Measurements from ENCODE around the gene TSEN15.

Gene TSEN15

GRCh38 chr1:184051485-184052193 is at the start of gene TSEN15:
Gene TSEN15, plus strand, starts transcription at chr1:184051730. Its CDS starts 26 bp downstream, at chr1:184051756.
- Histone ChIP-seq H3K4me1 (ENCODE audit: low read length) (peaks cover 28% of the 10 kb centered on the region), H3K9ac (ENCODE audit: low read length) (peak within 1 kb of the TSS; percentile 86), H3K27me3 (replicated peaks; ENCODE audit: insufficient read depth, low read length) (no peaks in the 10 kb centered on the region), H3K79me2 (ENCODE audit: low read length) (peaks cover 44% of the 10 kb centered on the region), H3K4me2 (ENCODE audit: low read depth, low read length) (peak within 1 kb of the TSS; percentile 81), H2AFZ (ENCODE audit: low read length) (peak within 1 kb of the TSS; percentile 87), H3K4me3 (ENCODE audit: low read length) (peak within 1 kb of the TSS; percentile 81), H4K20me1 (ENCODE audit: insufficient read depth, low read length) (no peaks in the 10 kb centered on the region), H3F3A (ENCODE audit: insufficient read depth, low read length) (peaks cover 22% of the 10 kb centered on the region), H3K9me3 (replicated peaks; ENCODE audit: insufficient read depth, low read length) (no peaks in the 10 kb centered on the region), H3K9me2 (replicated peaks; ENCODE audit: insufficient read depth, low read length) (no peaks in the 10 kb centered on the region), H3K36me3 (replicated peaks; ENCODE audit: insufficient read depth, low read length) (no peaks in the 10 kb centered on the region), H3K27ac (ENCODE audit: low read length) (peak within 1 kb of the TSS; percentile 87)
- no peak for TF ChIP-seq EZH2phosphoT487 (IDR thresholded peaks at IDR 0.05; ENCODE audit: low read length)
- no peak for TF ChIP-seq EZH2 (optimal IDR thresholded peaks at IDR 0.05; ENCODE audit: low read depth, low read length)
- TF ChIP-seq CTCF (IDR thresholded peaks at IDR 0.05; ENCODE audit: low read length), result no peak
- DNase-seq, result peak; percentile 97

GRCh38 chr1:184002071-184002470 is 49.5 kb upstream of the TSEN15 start:
- H4K20me1 ChIP-seq (ENCODE audit: insufficient read depth, low read length), result no peaks in the 10 kb centered on the region
- no peaks in the 10 kb centered on the region for H3K79me2 ChIP-seq (ENCODE audit: low read length)
- H3K9me2 ChIP-seq (replicated peaks; ENCODE audit: insufficient read depth, low read length), result no peaks in the 10 kb centered on the region
- no peak overlapping the region for H3K9ac ChIP-seq (ENCODE audit: low read length)
- H3F3A ChIP-seq (ENCODE audit: insufficient read depth, low read length), result no peaks in the 10 kb centered on the region
- no peak overlapping the region for H3K4me2 ChIP-seq (ENCODE audit: low read depth, low read length)
- no peak overlapping the region for H3K27ac ChIP-seq (ENCODE audit: low read length)
- H3K4me3 ChIP-seq (ENCODE audit: low read length), result no peak overlapping the region
- no peak for DNase-seq
- H3K36me3 ChIP-seq (replicated peaks; ENCODE audit: insufficient read depth, low read length), result no peaks in the 10 kb centered on the region
- no peaks in the 10 kb centered on the region for H3K9me3 ChIP-seq (replicated peaks; ENCODE audit: insufficient read depth, low read length)
- H2AFZ ChIP-seq (ENCODE audit: low read length), result no peak overlapping the region
- no peak for TF ChIP-seq CTCF (IDR thresholded peaks at IDR 0.05; ENCODE audit: low read length)
- no peak for TF ChIP-seq EZH2phosphoT487 (IDR thresholded peaks at IDR 0.05; ENCODE audit: low read length)
- no peak for TF ChIP-seq EZH2 (optimal IDR thresholded peaks at IDR 0.05; ENCODE audit: low read depth, low read length)
- H3K27me3 ChIP-seq (replicated peaks; ENCODE audit: insufficient read depth, low read length), result no peaks in the 10 kb centered on the region
- H3K4me1 ChIP-seq (ENCODE audit: low read length), result no peaks in the 10 kb centered on the region

DNA sequence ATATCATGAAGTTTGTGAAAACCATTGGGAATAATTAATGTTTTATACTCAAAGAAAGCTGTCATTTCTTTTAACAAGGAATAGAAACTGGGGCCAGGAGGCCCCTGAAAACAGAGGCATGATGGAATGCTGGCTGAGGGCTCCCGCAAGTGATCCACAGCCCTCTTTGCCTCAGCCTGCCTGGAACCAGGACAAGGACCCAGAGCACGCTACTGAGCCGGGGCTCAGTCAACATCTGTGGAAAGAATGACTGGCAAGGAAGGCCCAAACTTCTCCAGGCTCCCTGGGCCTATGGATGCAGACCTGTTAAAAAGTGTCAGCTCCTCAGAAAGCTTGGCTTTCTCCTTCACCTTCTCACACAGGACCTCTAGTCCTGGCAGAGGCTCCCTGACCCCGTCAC is 46.6 kb upstream of the TSEN15 start:
- Histone ChIP-seq H3K9me3 (replicated peaks; ENCODE audit: insufficient read depth, low read length) (no peaks in the 10 kb centered on the region), H3K36me3 (replicated peaks; ENCODE audit: insufficient read depth, low read length) (no peaks in the 10 kb centered on the region), H3K27me3 (replicated peaks; ENCODE audit: insufficient read depth, low read length) (no peaks in the 10 kb centered on the region), H3K4me3 (ENCODE audit: low read length) (no peak overlapping the region), H3K4me1 (ENCODE audit: low read length) (no peaks in the 10 kb centered on the region), H3K9ac (ENCODE audit: low read length) (no peak overlapping the region), H2AFZ (ENCODE audit: low read length) (no peak overlapping the region), H3K27ac (ENCODE audit: low read length) (no peak overlapping the region), H3F3A (ENCODE audit: insufficient read depth, low read length) (no peaks in the 10 kb centered on the region), H3K79me2 (ENCODE audit: low read length) (no peaks in the 10 kb centered on the region), H4K20me1 (ENCODE audit: insufficient read depth, low read length) (no peaks in the 10 kb centered on the region), H3K4me2 (ENCODE audit: low read depth, low read length) (no peak overlapping the region), H3K9me2 (replicated peaks; ENCODE audit: insufficient read depth, low read length) (no peaks in the 10 kb centered on the region)
- DNase-seq, result no peak
- no peak for TF ChIP-seq EZH2phosphoT487 (IDR thresholded peaks at IDR 0.05; ENCODE audit: low read length)
- no peak for TF ChIP-seq CTCF (IDR thresholded peaks at IDR 0.05; ENCODE audit: low read length)
- TF ChIP-seq EZH2 (optimal IDR thresholded peaks at IDR 0.05; ENCODE audit: low read depth, low read length), result no peak

All from MM.1S (cell line).